ENCODE measurements around the gene CACNA1S. TPM values are rescaled to one million over a fixed set of nuclear protein-coding genes. Genes with fewer than 3 reads are reported as not detected.

The CACNA1S gene
- total RNA-seq, 1 donor from 2014 or later, result 0.08 TPM

- Mint-ChIP-seq H3K4me1 (ENCODE audit: unreplicated experiment) (peaks cover 2% of the 10 kb centered on the region), H3K27ac (ENCODE audit: unreplicated experiment) (no peak overlapping the region), H3K36me3 (ENCODE audit: low read depth, unreplicated experiment) (peaks cover 4% of the 10 kb centered on the region), H3K27me3 (ENCODE audit: unreplicated experiment) (peaks cover 9% of the 10 kb centered on the region), H3K9me3 (ENCODE audit: unreplicated experiment) (no peaks in the 10 kb centered on the region), H3K4me3 (ENCODE audit: unreplicated experiment) (no peak overlapping the region)
- DNase-seq (ENCODE audit: low spot score), result no peak
- TF ChIP-seq, protein P1, sequence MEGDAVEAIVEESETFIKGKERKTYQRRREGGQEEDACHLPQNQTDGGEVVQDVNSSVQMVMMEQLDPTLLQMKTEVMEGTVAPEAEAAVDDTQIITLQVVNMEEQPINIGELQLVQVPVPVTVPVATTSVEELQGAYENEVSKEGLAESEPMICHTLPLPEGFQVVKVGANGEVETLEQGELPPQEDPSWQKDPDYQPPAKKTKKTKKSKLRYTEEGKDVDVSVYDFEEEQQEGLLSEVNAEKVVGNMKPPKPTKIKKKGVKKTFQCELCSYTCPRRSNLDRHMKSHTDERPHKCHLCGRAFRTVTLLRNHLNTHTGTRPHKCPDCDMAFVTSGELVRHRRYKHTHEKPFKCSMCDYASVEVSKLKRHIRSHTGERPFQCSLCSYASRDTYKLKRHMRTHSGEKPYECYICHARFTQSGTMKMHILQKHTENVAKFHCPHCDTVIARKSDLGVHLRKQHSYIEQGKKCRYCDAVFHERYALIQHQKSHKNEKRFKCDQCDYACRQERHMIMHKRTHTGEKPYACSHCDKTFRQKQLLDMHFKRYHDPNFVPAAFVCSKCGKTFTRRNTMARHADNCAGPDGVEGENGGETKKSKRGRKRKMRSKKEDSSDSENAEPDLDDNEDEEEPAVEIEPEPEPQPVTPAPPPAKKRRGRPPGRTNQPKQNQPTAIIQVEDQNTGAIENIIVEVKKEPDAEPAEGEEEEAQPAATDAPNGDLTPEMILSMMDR (IDR thresholded peaks at IDR 0.05; ENCODE audit: unreplicated experiment), result no peak
Measured at GRCh38 chr1:201048521-201048920, 63.7 kb downstream of the CACNA1S start.

DNA sequence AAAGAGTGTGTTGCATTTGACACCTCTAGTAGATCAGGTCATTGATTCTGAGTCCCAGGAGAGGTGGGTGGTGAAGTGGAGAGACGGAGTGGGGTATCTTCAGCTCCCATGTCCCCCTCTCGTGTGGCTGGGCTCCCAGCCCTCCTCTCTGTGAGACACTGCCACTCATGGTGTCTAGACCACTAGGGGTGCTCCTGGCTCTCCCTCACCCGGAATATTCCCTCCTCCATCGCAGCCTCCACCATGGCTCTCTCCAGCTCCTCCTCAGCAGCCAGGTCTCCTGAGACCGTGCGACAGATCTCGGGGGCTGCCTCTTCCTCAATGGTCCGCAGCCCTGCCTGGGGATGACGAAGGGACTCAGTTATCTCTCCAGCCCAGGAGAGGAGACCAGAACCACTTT is 68.1 kb downstream of the CACNA1S start:
- DNase-seq (ENCODE audit: low spot score), result no peak
- H3K4me1 Mint-ChIP-seq (ENCODE audit: unreplicated experiment), result no peaks in the 10 kb centered on the region
- H3K9me3 Mint-ChIP-seq (ENCODE audit: unreplicated experiment), result no peaks in the 10 kb centered on the region
- H3K27ac Mint-ChIP-seq (ENCODE audit: unreplicated experiment), result no peak overlapping the region
- H3K36me3 Mint-ChIP-seq (ENCODE audit: low read depth, unreplicated experiment), result peaks cover 4% of the 10 kb centered on the region
- TF ChIP-seq, protein P1 (IDR thresholded peaks at IDR 0.05; ENCODE audit: unreplicated experiment), result no peak
- no peak overlapping the region for H3K4me3 Mint-ChIP-seq (ENCODE audit: unreplicated experiment)
- peaks cover 2% of the 10 kb centered on the region for H3K27me3 Mint-ChIP-seq (ENCODE audit: unreplicated experiment)

DNA sequence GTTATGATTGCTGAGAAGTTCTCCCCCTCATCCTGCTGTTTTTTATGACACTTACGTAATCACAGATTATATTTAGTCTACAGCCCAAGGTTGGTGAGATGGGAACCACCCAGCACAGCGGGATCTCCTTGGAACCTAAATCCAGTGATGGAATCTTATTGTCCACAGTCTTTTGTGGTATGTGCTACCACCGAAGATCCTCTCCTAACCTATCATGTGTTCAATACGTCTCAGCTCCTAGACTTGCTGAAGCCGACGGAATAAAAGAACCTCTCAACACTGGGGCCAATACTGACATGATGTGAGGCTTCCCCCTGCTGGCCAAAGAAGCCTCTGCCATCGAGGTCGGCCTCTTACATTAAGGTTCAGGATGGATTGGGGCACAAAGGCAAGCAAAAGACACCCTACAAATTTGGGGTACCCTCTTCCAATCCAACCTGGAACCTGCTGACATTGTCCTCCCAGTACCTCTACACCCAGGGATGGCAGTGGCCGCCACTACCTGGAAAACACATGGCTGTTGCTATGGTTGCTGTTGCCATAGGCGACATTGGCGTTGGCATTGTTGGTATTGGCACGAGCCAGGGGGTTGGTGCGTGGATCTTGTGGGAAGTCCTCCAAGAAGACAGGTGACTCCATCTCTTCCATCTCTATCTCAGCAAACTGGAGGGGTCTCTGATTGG is 69.3 kb downstream of the CACNA1S start:
- Mint-ChIP-seq H3K4me1 (ENCODE audit: unreplicated experiment) (no peaks in the 10 kb centered on the region), H3K27me3 (ENCODE audit: unreplicated experiment) (peaks cover 2% of the 10 kb centered on the region), H3K9me3 (ENCODE audit: unreplicated experiment) (no peaks in the 10 kb centered on the region), H3K27ac (ENCODE audit: unreplicated experiment) (peak overlapping the region; percentile 70), H3K36me3 (ENCODE audit: low read depth, unreplicated experiment) (peaks cover 4% of the 10 kb centered on the region), H3K4me3 (ENCODE audit: unreplicated experiment) (no peak overlapping the region)
- TF ChIP-seq, protein P1 (IDR thresholded peaks at IDR 0.05; ENCODE audit: unreplicated experiment), result peak; percentile 62
- peak; percentile 66 for DNase-seq (ENCODE audit: low spot score)

DNA sequence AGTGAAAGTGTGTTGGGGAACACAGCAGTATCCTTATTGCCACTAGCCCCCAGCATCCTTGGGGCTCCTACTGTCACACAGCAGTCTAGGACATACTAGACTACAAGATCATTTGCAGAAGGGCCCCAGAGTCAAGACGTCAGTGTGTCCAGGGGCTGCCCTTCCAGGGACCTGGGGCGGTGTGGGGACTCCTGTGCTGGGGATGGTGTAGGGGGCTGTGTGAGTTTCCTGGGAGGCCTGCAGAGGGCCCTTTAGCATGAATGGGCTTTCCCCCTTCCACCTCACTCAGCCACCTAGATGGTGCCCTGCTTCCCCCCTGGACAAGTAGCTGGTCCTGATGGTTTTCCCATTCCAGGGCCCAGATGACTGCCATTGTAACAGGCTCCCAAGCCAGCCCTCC is 71.2 kb downstream of the CACNA1S start:
- Mint-ChIP-seq H3K4me1 (ENCODE audit: unreplicated experiment) (no peaks in the 10 kb centered on the region), H3K27me3 (ENCODE audit: unreplicated experiment) (peaks cover 2% of the 10 kb centered on the region), H3K27ac (ENCODE audit: unreplicated experiment) (no peak overlapping the region), H3K9me3 (ENCODE audit: unreplicated experiment) (no peaks in the 10 kb centered on the region), H3K4me3 (ENCODE audit: unreplicated experiment) (no peak overlapping the region), H3K36me3 (ENCODE audit: low read depth, unreplicated experiment) (peaks cover 4% of the 10 kb centered on the region)
- no peak for DNase-seq (ENCODE audit: low spot score)
- TF ChIP-seq, protein P1 (IDR thresholded peaks at IDR 0.05; ENCODE audit: unreplicated experiment), result no peak

DNA sequence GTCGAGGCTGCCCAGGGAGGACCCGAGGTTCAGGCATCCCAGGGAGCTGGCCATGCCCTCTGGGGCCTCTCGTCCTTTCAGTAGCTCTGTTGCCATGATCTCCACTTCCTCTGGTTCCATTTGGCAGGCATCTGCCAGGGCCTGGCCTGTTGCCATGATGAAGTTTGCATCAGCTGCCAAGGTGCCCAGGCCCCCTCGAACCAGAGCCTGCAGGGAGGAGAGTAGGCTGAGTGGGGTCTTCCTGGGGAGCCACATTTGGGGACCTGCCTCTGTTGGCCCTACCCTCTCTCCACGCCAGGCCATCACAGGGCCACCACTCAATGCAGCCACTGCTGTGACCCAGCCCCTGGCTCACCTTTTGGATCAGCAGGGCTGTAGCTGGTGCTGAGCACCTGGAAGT is 72.3 kb downstream of the CACNA1S start:
- Mint-ChIP-seq H3K27ac (ENCODE audit: unreplicated experiment) (no peak overlapping the region), H3K36me3 (ENCODE audit: low read depth, unreplicated experiment) (peaks cover 2% of the 10 kb centered on the region), H3K9me3 (ENCODE audit: unreplicated experiment) (no peaks in the 10 kb centered on the region), H3K27me3 (ENCODE audit: unreplicated experiment) (peaks cover 7% of the 10 kb centered on the region), H3K4me1 (ENCODE audit: unreplicated experiment) (no peaks in the 10 kb centered on the region), H3K4me3 (ENCODE audit: unreplicated experiment) (no peak overlapping the region)
- no peak for DNase-seq (ENCODE audit: low spot score)
- TF ChIP-seq, protein P1 (IDR thresholded peaks at IDR 0.05; ENCODE audit: unreplicated experiment), result no peak
